Eye (tissue), 1 donor: ENCODE results near the gene RBM44.
A peak's percentile ranks its signal among the peaks of the same experiment; 100 is the strongest.
"Not testable (repeated sequence)": the region's sequence is repeated elsewhere in the genome, so short reads cannot be mapped to it uniquely, and the experiment has no call there.

Experiments used
- DNase-seq: peaks from one replicate; pipeline ENCODE4 v3.0.0-alpha.2; 2015

RBM44 gene

GRCh38 chr2:237783678-237784077 is 14.9 kb upstream of the RBM44 start:
- not testable (repeated sequence) for DNase-seq

- DNase-seq, result no peak
These were observed 11.6 kb upstream of the RBM44 start for GRCh38 chr2:237786936-237787335.

GRCh38 chr2:237790353-237790752 is 8.2 kb upstream of the RBM44 start:
- DNase-seq, result no peak

GRCh38 chr2:237791977-237792727 is 6.4 kb upstream of the RBM44 start:
- no peak for DNase-seq

- no peak for DNase-seq
These were observed 1.3 kb upstream of the RBM44 start for GRCh38 chr2:237797253-237797652.

GRCh38 chr2:237799060-237799428 is 465 bp downstream of the RBM44 start:
- DNase-seq, result no peak

GRCh38 chr2:237801466-237801865 is 2.9 kb downstream of the RBM44 start:
- DNase-seq, result no peak

GRCh38 chr2:237806334-237806733 is 7.8 kb downstream of the RBM44 start:
- DNase-seq, result no peak

- no peak for DNase-seq
These were observed 17.1 kb downstream of the RBM44 start for GRCh38 chr2:237815637-237816036.

GRCh38 chr2:237816531-237816930 is 18.0 kb downstream of the RBM44 start:
- no peak for DNase-seq

GRCh38 chr2:237818066-237818473 is 19.5 kb downstream of the RBM44 start:
- DNase-seq, result peak; percentile 6

GRCh38 chr2:237819231-237819630 is 20.7 kb downstream of the RBM44 start:
- DNase-seq, result no peak

GRCh38 chr2:237820421-237820820 is 21.8 kb downstream of the RBM44 start:
- DNase-seq, result no peak

GRCh38 chr2:237823544-237823943 is 25.0 kb downstream of the RBM44 start:
- no peak for DNase-seq

GRCh38 chr2:237824085-237824484 is 25.5 kb downstream of the RBM44 start:
- no peak for DNase-seq

GRCh38 chr2:237827421-237827987 is 28.9 kb downstream of the RBM44 start:
- no peak for DNase-seq

GRCh38 chr2:237830522-237830921 is 31.9 kb downstream of the RBM44 start:
- no peak for DNase-seq

- no peak for DNase-seq
These were observed 35.0 kb downstream of the RBM44 start for GRCh38 chr2:237833546-237833945.

GRCh38 chr2:237835372-237835771 is 36.8 kb downstream of the RBM44 start:
- DNase-seq, result no peak

- DNase-seq, result no peak
These were observed 42.5 kb downstream of the RBM44 start for GRCh38 chr2:237841051-237841450.

GRCh38 chr2:237848940-237849339 is 50.4 kb downstream of the RBM44 start:
- not testable (repeated sequence) for DNase-seq

- DNase-seq, result no peak
These were observed 55.7 kb downstream of the RBM44 start for GRCh38 chr2:237854295-237854694.

- DNase-seq, result no peak
These were observed 59.2 kb downstream of the RBM44 start for GRCh38 chr2:237857791-237858190.

GRCh38 chr2:237858294-237859081 is 59.9 kb downstream of the RBM44 start:
- peak; percentile 91 for DNase-seq
